PFSK-1 (cell line): ENCODE data around the gene AK8.

Experiments used
- POLR2AphosphoS5 ChIP-seq: IDR thresholded peaks from 2 replicates; pipeline ENCODE4 v1.6.1; 2012; ENCODE audit warnings: low read depth, mild to moderate bottlenecking, control low read depth, low read length, moderate library complexity
- TAF1 ChIP-seq: IDR thresholded peaks from 2 replicates; pipeline ENCODE4 v1.6.1; 2012; ENCODE audit warnings: low read length, control low read depth, borderline replicate concordance; ENCODE audit not compliant: insufficient read depth
- TF ChIP-seq, protein P1 (sequence below), 2 experiments: IDR thresholded peaks; 2 replicates each; pipeline versions ENCODE4 v1.6.1 to v1.8.0; 2011 to 2012; ENCODE audit warnings: low read depth in 2 of 2, low read length in 2 of 2, control low read depth in 1 of 2, inconsistent platforms in 1 of 2, mild to moderate bottlenecking in 1 of 2, moderate library complexity in 1 of 2; ENCODE audit not compliant: insufficient read depth in 1 of 2

DNA sequence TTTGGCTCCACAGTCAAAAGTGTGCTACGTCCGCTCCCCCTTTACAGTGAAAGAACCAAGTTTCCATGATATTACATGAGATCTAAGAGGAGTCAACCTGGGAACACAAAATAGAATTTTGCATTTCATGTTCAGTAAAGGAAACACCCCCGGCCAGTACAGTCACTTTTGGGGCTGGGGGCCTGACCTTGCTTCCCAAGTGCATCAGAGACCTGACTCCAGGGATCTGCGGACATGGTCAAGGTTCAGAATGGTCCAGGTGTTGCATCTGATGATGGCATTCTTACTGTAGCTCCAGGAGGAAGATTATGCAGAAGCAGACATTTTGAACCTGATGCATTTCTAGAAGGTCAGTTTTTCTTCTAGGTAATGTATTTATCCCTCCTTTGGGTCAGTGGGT lies 39.8 kb downstream of the AK8 start:
- TF ChIP-seq TAF1, result no peak
- TF ChIP-seq, protein P1, sequence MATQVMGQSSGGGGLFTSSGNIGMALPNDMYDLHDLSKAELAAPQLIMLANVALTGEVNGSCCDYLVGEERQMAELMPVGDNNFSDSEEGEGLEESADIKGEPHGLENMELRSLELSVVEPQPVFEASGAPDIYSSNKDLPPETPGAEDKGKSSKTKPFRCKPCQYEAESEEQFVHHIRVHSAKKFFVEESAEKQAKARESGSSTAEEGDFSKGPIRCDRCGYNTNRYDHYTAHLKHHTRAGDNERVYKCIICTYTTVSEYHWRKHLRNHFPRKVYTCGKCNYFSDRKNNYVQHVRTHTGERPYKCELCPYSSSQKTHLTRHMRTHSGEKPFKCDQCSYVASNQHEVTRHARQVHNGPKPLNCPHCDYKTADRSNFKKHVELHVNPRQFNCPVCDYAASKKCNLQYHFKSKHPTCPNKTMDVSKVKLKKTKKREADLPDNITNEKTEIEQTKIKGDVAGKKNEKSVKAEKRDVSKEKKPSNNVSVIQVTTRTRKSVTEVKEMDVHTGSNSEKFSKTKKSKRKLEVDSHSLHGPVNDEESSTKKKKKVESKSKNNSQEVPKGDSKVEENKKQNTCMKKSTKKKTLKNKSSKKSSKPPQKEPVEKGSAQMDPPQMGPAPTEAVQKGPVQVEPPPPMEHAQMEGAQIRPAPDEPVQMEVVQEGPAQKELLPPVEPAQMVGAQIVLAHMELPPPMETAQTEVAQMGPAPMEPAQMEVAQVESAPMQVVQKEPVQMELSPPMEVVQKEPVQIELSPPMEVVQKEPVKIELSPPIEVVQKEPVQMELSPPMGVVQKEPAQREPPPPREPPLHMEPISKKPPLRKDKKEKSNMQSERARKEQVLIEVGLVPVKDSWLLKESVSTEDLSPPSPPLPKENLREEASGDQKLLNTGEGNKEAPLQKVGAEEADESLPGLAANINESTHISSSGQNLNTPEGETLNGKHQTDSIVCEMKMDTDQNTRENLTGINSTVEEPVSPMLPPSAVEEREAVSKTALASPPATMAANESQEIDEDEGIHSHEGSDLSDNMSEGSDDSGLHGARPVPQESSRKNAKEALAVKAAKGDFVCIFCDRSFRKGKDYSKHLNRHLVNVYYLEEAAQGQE (IDR thresholded peaks at IDR 0.05; ENCODE audit: insufficient read depth in 1 of 2, low read depth in 2 of 2, low read length in 2 of 2), result no peak
- TF ChIP-seq POLR2AphosphoS5, result no peak
